ENCODE measurements around the gene RYR1.

DNA sequence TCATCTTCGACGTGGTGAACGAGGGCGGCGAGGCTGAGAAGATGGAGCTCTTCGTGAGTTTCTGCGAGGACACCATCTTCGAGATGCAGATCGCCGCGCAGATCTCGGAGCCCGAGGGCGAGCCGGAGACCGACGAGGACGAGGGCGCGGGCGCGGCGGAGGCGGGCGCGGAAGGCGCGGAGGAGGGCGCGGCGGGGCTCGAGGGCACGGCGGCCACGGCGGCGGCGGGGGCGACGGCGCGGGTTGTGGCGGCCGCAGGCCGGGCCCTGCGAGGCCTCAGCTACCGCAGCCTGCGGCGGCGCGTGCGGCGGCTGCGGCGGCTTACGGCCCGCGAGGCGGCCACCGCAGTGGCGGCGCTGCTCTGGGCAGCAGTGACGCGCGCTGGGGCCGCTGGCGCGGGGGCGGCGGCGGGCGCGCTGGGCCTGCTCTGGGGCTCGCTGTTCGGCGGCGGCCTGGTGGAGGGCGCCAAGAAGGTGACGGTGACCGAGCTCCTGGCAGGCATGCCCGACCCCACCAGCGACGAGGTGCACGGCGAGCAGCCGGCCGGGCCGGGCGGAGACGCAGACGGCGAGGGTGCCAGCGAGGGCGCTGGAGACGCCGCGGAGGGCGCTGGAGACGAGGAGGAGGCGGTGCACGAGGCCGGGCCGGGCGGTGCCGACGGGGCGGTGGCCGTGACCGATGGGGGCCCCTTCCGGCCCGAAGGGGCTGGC, 131.6 kb downstream of the RYR1 start:
- no peak for TF ChIP-seq ZNF768 (tag by site-specific recombination; IDR thresholded peaks at IDR 0.05)
- TF ChIP-seq, protein P1, sequence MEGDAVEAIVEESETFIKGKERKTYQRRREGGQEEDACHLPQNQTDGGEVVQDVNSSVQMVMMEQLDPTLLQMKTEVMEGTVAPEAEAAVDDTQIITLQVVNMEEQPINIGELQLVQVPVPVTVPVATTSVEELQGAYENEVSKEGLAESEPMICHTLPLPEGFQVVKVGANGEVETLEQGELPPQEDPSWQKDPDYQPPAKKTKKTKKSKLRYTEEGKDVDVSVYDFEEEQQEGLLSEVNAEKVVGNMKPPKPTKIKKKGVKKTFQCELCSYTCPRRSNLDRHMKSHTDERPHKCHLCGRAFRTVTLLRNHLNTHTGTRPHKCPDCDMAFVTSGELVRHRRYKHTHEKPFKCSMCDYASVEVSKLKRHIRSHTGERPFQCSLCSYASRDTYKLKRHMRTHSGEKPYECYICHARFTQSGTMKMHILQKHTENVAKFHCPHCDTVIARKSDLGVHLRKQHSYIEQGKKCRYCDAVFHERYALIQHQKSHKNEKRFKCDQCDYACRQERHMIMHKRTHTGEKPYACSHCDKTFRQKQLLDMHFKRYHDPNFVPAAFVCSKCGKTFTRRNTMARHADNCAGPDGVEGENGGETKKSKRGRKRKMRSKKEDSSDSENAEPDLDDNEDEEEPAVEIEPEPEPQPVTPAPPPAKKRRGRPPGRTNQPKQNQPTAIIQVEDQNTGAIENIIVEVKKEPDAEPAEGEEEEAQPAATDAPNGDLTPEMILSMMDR (tag by site-specific recombination; IDR thresholded peaks at IDR 0.05) = no peak
- TF ChIP-seq PRDM1 (tag by site-specific recombination; IDR thresholded peaks at IDR 0.05) = no peak

Measured in HEK293 (cell line).